ENCODE results near the gene PDGFC. TPM values are rescaled to one million over a fixed set of nuclear protein-coding genes. Genes with fewer than 3 reads are reported as not detected.

PDGFC gene
- total RNA-seq, 1 donor from 2014 or later, result 31.3 TPM

GRCh38 chr4:156974264-156974663, 2.7 kb upstream of the PDGFC start:
- H3K36me3 ChIP-seq, result no peaks in the 10 kb centered on the region
- no peaks in the 10 kb centered on the region for H3K9me3 ChIP-seq
- intact Hi-C loops (cut with DNase I), result no loop called here
- peaks cover 13% of the 10 kb centered on the region for H3K4me1 ChIP-seq
- H3K27me3 ChIP-seq, result no peaks in the 10 kb centered on the region
- DNase-seq (no peak), ATAC-seq (no peak)
- no peak overlapping the region for H3K27ac ChIP-seq
- H3K4me3 ChIP-seq, result no peak overlapping the region
- TF ChIP-seq CTCF (IDR thresholded peaks at IDR 0.05), result no peak

GRCh38 chr4:156972379-156973015, 898 bp upstream of the PDGFC start:
- Histone ChIP-seq H3K4me3 (peak overlapping the region; percentile 70), H3K36me3 (no peaks in the 10 kb centered on the region), H3K4me1 (peaks cover 19% of the 10 kb centered on the region), H3K27me3 (no peaks in the 10 kb centered on the region), H3K9me3 (no peaks in the 10 kb centered on the region), H3K27ac (peak overlapping the region; percentile 84)
- no peak for ATAC-seq
- DNase-seq, result no peak
- no peak for TF ChIP-seq CTCF (IDR thresholded peaks at IDR 0.05)
- intact Hi-C loops (cut with DNase I), result no loop called here

GRCh38 chr4:156971165-156971675, 379 bp downstream of the PDGFC start:
- no peaks in the 10 kb centered on the region for H3K9me3 ChIP-seq
- H3K27ac ChIP-seq, result peak overlapping the region; percentile 84
- peaks cover 23% of the 10 kb centered on the region for H3K4me1 ChIP-seq
- intact Hi-C loops (cut with DNase I), result no loop called here
- ATAC-seq, result peak; percentile 2
- peak; percentile 74 for DNase-seq
- H3K36me3 ChIP-seq, result no peaks in the 10 kb centered on the region
- peak overlapping the region; percentile 70 for H3K4me3 ChIP-seq
- no peaks in the 10 kb centered on the region for H3K27me3 ChIP-seq
- no peak for TF ChIP-seq CTCF (IDR thresholded peaks at IDR 0.05)

- H3K36me3 ChIP-seq, result no peaks in the 10 kb centered on the region
- intact Hi-C loops (cut with DNase I), result no loop called here
- H3K4me3 ChIP-seq, result peak overlapping the region; percentile 70
- ATAC-seq (peak; percentile 55), DNase-seq (peak; percentile 85)
- peak overlapping the region; percentile 84 for H3K27ac ChIP-seq
- peak; percentile 40 for TF ChIP-seq CTCF (IDR thresholded peaks at IDR 0.05)
- H3K4me1 ChIP-seq, result peaks cover 23% of the 10 kb centered on the region
- H3K9me3 ChIP-seq, result no peaks in the 10 kb centered on the region
- no peaks in the 10 kb centered on the region for H3K27me3 ChIP-seq
These were observed 966 bp downstream of the PDGFC start for GRCh38 chr4:156970501-156971164.

- Histone ChIP-seq H3K27me3 (no peaks in the 10 kb centered on the region), H3K9me3 (no peaks in the 10 kb centered on the region), H3K27ac (peak overlapping the region; percentile 84), H3K4me3 (peak overlapping the region; percentile 70), H3K4me1 (peaks cover 23% of the 10 kb centered on the region), H3K36me3 (no peaks in the 10 kb centered on the region)
- ATAC-seq (no peak), DNase-seq (no peak)
- no peak for TF ChIP-seq CTCF (IDR thresholded peaks at IDR 0.05)
- intact Hi-C loops (cut with DNase I), result no loop called here
These were observed 1.7 kb downstream of the PDGFC start for GRCh38 chr4:156969911-156970310.
